Kidney epithelial cell (primary cell): ENCODE results near the gene PASK. TPM values are rescaled to one million over a fixed set of nuclear protein-coding genes. Genes with fewer than 3 reads are reported as not detected.

ENCODE experiments used
- DNase-seq: peaks from one replicate; pipeline ENCODE4 v3.0.0-alpha.2; 2010; ENCODE audit warnings: low read depth
- H3K27me3 ChIP-seq: 2 replicates; pipeline ENCODE4 v1.6.0; 2011; ENCODE audit warnings: low read length; ENCODE audit not compliant: control insufficient read depth, insufficient read depth
- H3K36me3 ChIP-seq: 2 replicates; pipeline ENCODE4 v1.5.1; 2011; ENCODE audit warnings: low read length; ENCODE audit not compliant: control insufficient read depth, insufficient read depth
- H3K4me3 ChIP-seq: 2 replicates; pipeline ENCODE4 v1.5.1; 2011; ENCODE audit warnings: low read depth, mild to moderate bottlenecking, control low read depth, low read length
- CTCF ChIP-seq: IDR thresholded peaks from 2 replicates; pipeline ENCODE4 v1.5.1; 2011; ENCODE audit warnings: mild to moderate bottlenecking, moderate library complexity, low read length, control low read depth, inconsistent platforms; ENCODE audit not compliant: insufficient read depth, poor library complexity, severe bottlenecking
- total RNA-seq: library from RNA; depleted of rRNA; stranded (reverse); fragments of >200 nt; gene quantifications from 2 replicates; pipeline ENCODE4 v1.2.3, GENCODE V29; 2015

Gene PASK
- total RNA-seq, 1 donor from 2014 or later: 8.3 TPM

GRCh38 chr2:241183221-241183620 lies 33.9 kb upstream of the PASK start:
- no peak for TF ChIP-seq CTCF
- Histone ChIP-seq H3K36me3 (no peaks in the 10 kb centered on the region), H3K4me3 (no peak overlapping the region), H3K27me3 (peaks cover 8% of the 10 kb centered on the region)
- no peak for DNase-seq

GRCh38 chr2:241182531-241183133 lies 33.4 kb upstream of the PASK start:
- Histone ChIP-seq H3K4me3 (no peak overlapping the region), H3K36me3 (no peaks in the 10 kb centered on the region), H3K27me3 (peaks cover 3% of the 10 kb centered on the region)
- no peak for TF ChIP-seq CTCF
- no peak for DNase-seq

GRCh38 chr2:241182126-241182525 lies 32.9 kb upstream of the PASK start:
- H3K36me3 ChIP-seq: no peaks in the 10 kb centered on the region
- no peak for TF ChIP-seq CTCF
- no peak for DNase-seq

GRCh38 chr2:241180495-241180894 lies 31.2 kb upstream of the PASK start:
- H3K27me3 ChIP-seq: no peaks in the 10 kb centered on the region
- no peaks in the 10 kb centered on the region for H3K36me3 ChIP-seq
- no peak for DNase-seq

More at GRCh38 chr2:241182126-241182525, 32.9 kb upstream of the PASK start:
- H3K27me3 ChIP-seq: peaks cover 3% of the 10 kb centered on the region
- H3K4me3 ChIP-seq: no peak overlapping the region

GRCh38 chr2:241179899-241180298 lies 30.6 kb upstream of the PASK start:
- no peak for TF ChIP-seq CTCF
- Histone ChIP-seq H3K36me3 (no peaks in the 10 kb centered on the region), H3K4me3 (no peak overlapping the region), H3K27me3 (no peaks in the 10 kb centered on the region)
- no peak for DNase-seq

More at GRCh38 chr2:241180495-241180894, 31.2 kb upstream of the PASK start:
- no peak overlapping the region for H3K4me3 ChIP-seq
- TF ChIP-seq CTCF: no peak

- no peak overlapping the region for H3K4me3 ChIP-seq
- no peak for TF ChIP-seq CTCF
- H3K36me3 ChIP-seq: no peaks in the 10 kb centered on the region
- H3K27me3 ChIP-seq: no peaks in the 10 kb centered on the region
- DNase-seq: no peak
Observed at GRCh38 chr2:241178961-241179360, 29.7 kb upstream of the PASK start.
